Endothelial cell of umbilical vein (primary cell): ENCODE results near the gene AP5Z1.

Experiments used
- CTCF ChIP-seq, 2 donors: IDR thresholded peaks; 1 replicate in 1 of 2; 2 replicates in 1 of 2; pipeline ENCODE4 v1.5.1; 2011; ENCODE audit warnings: low read length in 2 of 2, mild to moderate bottlenecking in 2 of 2, moderate library complexity in 2 of 2, control low read depth in 1 of 2, inconsistent platforms in 1 of 2, low read depth in 1 of 2; ENCODE audit not compliant: insufficient read depth in 1 of 2; ENCODE audit errors: extremely low read depth in 1 of 2
- EZH2 ChIP-seq: IDR thresholded peaks from 2 replicates; pipeline ENCODE4 v1.6.1; 2012; ENCODE audit warnings: borderline replicate concordance, low read depth, mild to moderate bottlenecking, moderate library complexity, low read length, inconsistent platforms; ENCODE audit not compliant: severe bottlenecking
- JUN ChIP-seq: IDR thresholded peaks from 2 replicates; pipeline ENCODE4 v1.6.1; 2011; ENCODE audit warnings: borderline replicate concordance, low read depth; ENCODE audit not compliant: insufficient read length, insufficient read depth
- MYC ChIP-seq: IDR thresholded peaks from one replicate; pipeline ENCODE4 v1.6.1; 2011; ENCODE audit warnings: mild to moderate bottlenecking, low read depth, low read length

DNA sequence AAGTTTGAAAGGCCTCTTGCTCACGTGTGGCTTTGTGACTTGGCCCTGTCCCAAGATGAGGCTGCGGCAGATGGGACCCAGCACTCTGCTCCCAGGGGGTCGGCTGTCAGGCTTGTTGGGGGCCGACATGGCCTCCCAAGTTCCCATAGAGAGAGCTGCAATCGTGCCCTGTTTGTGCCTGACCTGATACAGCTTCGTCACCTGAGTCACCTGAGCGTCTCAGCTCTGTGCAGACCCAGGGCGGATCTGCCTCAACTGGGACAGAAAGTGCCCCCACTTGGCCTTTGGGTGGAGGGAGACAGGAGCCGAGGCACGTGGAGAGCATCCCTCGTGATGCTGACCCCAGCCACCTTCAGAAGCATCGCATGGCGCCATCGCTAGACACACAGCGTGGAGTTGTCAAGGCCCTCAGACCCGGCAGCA is 64.7 kb downstream of the AP5Z1 start:
- no peak for TF ChIP-seq CTCF (IDR thresholded peaks at IDR 0.05; ENCODE audit: extremely low read depth in 1 of 2, insufficient read depth in 1 of 2, low read depth in 1 of 2, low read length in 2 of 2)
- TF ChIP-seq EZH2, result no peak
- no peak for TF ChIP-seq MYC
- no peak for TF ChIP-seq JUN
